Measurements from ENCODE around the gene TATDN3. TPM values are rescaled to one million over a fixed set of nuclear protein-coding genes. Genes with fewer than 3 reads are reported as not detected.

Gene TATDN3
- total RNA-seq, 1 experiment from 2014 or later, result 16.3 TPM

DNA sequence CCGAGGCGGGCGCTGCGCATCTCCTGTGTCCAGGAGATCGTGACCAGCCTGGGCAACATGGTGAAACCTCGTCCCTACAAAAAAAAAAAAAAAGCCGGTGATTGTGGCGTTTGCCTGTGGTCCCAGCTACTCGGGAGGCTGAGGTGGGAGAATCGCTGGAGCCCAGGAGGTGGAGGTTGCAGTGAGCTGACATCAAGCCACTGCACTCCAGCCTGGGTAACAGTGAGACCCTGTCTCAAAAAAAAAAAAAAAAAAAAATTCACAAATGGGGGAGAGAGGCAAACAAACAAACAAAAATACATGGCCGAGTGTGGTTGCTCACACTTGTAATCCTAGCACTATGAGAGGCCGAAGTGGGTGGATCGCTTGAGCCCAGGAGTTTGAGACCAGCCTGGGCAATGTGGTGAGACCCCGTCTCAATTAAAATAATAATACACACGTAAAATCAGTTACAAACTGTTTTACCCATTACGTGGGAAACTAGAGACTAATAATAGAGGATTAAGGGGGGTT is 758 bp downstream of the TATDN3 start:
- H3K36me3 ChIP-seq (ENCODE audit: control insufficient read depth in 1 of 2, insufficient read depth in 2 of 2, low read length in 2 of 2), result no peaks in the 10 kb centered on the region
- no peak for TF ChIP-seq SP1 (IDR thresholded peaks at IDR 0.05; ENCODE audit: low read depth)
- TF ChIP-seq, protein P1, sequence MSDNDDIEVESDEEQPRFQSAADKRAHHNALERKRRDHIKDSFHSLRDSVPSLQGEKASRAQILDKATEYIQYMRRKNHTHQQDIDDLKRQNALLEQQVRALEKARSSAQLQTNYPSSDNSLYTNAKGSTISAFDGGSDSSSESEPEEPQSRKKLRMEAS (IDR thresholded peaks at IDR 0.05), result no peak
- TF ChIP-seq JUND (IDR thresholded peaks at IDR 0.05), result no peak
- TF ChIP-seq EZH2 (IDR thresholded peaks at IDR 0.05), result no peak
- TF ChIP-seq RAD21 (IDR thresholded peaks at IDR 0.05; ENCODE audit: low read depth), result no peak
- TF ChIP-seq EGR1 (IDR thresholded peaks at IDR 0.05; ENCODE audit: low read depth), result no peak
- TF ChIP-seq EZH2phosphoT487 (IDR thresholded peaks at IDR 0.05; ENCODE audit: borderline replicate concordance), result no peak
- no peak for TF ChIP-seq SIN3A (IDR thresholded peaks at IDR 0.05; ENCODE audit: low read depth)
- TF ChIP-seq YY1 (IDR thresholded peaks at IDR 0.05; ENCODE audit: extremely low read depth, insufficient replicate concordance, low read depth, low read length), result no peak
- TF ChIP-seq, protein P2, sequence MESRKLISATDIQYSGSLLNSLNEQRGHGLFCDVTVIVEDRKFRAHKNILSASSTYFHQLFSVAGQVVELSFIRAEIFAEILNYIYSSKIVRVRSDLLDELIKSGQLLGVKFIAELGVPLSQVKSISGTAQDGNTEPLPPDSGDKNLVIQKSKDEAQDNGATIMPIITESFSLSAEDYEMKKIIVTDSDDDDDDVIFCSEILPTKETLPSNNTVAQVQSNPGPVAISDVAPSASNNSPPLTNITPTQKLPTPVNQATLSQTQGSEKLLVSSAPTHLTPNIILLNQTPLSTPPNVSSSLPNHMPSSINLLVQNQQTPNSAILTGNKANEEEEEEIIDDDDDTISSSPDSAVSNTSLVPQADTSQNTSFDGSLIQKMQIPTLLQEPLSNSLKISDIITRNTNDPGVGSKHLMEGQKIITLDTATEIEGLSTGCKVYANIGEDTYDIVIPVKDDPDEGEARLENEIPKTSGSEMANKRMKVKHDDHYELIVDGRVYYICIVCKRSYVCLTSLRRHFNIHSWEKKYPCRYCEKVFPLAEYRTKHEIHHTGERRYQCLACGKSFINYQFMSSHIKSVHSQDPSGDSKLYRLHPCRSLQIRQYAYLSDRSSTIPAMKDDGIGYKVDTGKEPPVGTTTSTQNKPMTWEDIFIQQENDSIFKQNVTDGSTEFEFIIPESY (IDR thresholded peaks at IDR 0.05; ENCODE audit: extremely low read depth, insufficient replicate concordance, low read length), result no peak
- TF ChIP-seq ZNF274 (IDR thresholded peaks at IDR 0.05; ENCODE audit: low read depth, low read length), result no peak
- TF ChIP-seq ZFX (IDR thresholded peaks at IDR 0.05), result no peak
- TF ChIP-seq CBX3 (IDR thresholded peaks at IDR 0.05; ENCODE audit: low read depth), result no peak
- TF ChIP-seq, protein P3, sequence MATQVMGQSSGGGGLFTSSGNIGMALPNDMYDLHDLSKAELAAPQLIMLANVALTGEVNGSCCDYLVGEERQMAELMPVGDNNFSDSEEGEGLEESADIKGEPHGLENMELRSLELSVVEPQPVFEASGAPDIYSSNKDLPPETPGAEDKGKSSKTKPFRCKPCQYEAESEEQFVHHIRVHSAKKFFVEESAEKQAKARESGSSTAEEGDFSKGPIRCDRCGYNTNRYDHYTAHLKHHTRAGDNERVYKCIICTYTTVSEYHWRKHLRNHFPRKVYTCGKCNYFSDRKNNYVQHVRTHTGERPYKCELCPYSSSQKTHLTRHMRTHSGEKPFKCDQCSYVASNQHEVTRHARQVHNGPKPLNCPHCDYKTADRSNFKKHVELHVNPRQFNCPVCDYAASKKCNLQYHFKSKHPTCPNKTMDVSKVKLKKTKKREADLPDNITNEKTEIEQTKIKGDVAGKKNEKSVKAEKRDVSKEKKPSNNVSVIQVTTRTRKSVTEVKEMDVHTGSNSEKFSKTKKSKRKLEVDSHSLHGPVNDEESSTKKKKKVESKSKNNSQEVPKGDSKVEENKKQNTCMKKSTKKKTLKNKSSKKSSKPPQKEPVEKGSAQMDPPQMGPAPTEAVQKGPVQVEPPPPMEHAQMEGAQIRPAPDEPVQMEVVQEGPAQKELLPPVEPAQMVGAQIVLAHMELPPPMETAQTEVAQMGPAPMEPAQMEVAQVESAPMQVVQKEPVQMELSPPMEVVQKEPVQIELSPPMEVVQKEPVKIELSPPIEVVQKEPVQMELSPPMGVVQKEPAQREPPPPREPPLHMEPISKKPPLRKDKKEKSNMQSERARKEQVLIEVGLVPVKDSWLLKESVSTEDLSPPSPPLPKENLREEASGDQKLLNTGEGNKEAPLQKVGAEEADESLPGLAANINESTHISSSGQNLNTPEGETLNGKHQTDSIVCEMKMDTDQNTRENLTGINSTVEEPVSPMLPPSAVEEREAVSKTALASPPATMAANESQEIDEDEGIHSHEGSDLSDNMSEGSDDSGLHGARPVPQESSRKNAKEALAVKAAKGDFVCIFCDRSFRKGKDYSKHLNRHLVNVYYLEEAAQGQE (IDR thresholded peaks at IDR 0.05; ENCODE audit: low read depth), result no peak
- TF ChIP-seq, protein P4, sequence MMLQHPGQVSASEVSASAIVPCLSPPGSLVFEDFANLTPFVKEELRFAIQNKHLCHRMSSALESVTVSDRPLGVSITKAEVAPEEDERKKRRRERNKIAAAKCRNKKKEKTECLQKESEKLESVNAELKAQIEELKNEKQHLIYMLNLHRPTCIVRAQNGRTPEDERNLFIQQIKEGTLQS (IDR thresholded peaks at IDR 0.05), result no peak
- no peak for TF ChIP-seq SRF (IDR thresholded peaks at IDR 0.05; ENCODE audit: low read depth)
- no peak for TF ChIP-seq TCF7L2 (IDR thresholded peaks at IDR 0.05; ENCODE audit: borderline replicate concordance, extremely low read depth, insufficient read depth, insufficient read length)
- TF ChIP-seq, protein P5, sequence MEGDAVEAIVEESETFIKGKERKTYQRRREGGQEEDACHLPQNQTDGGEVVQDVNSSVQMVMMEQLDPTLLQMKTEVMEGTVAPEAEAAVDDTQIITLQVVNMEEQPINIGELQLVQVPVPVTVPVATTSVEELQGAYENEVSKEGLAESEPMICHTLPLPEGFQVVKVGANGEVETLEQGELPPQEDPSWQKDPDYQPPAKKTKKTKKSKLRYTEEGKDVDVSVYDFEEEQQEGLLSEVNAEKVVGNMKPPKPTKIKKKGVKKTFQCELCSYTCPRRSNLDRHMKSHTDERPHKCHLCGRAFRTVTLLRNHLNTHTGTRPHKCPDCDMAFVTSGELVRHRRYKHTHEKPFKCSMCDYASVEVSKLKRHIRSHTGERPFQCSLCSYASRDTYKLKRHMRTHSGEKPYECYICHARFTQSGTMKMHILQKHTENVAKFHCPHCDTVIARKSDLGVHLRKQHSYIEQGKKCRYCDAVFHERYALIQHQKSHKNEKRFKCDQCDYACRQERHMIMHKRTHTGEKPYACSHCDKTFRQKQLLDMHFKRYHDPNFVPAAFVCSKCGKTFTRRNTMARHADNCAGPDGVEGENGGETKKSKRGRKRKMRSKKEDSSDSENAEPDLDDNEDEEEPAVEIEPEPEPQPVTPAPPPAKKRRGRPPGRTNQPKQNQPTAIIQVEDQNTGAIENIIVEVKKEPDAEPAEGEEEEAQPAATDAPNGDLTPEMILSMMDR (IDR thresholded peaks at IDR 0.05 in 2 of 3, conservative IDR thresholded peaks at IDR 0.05 in 1 of 3; ENCODE audit: borderline replicate concordance in 1 of 3, insufficient read depth in 1 of 3, low read depth in 2 of 3, low read length in 2 of 3), result no peak
- ChIA-PET POLR2A (no interaction called here), CTCF (interaction anchor here (0.6 kb wide), 1 partner anchor 194 kb away, joined by 3 read pairs; no protein-coding TSS in a partner anchor), RAD21 (ENCODE audit: low non-redundant PET in 1 of 2, low total read pairs in 2 of 2, uncharacterized antibody in 2 of 2, unreplicated experiment in 2 of 2) (no interaction called here)
- H3K4me2 ChIP-seq (ENCODE audit: low read length), result peak overlapping the region; percentile 88
- no TSS peak for BruUV-seq (replicated peaks)
- no peaks in the 10 kb centered on the region for H3K9me3 ChIP-seq (ENCODE audit: control insufficient read depth in 1 of 2, insufficient read depth in 1 of 2, low read depth in 1 of 2, low read length in 2 of 2)
- peak overlapping the region; percentile 74 for H3K27ac ChIP-seq (ENCODE audit: low read depth, low read length)
- intact Hi-C loops (cut with micrococcal nuclease), result loop anchor here (5.0 kb wide), 1 partner anchor 205 kb away; no protein-coding TSS in a partner anchor
- ATAC-seq, result no peak
- peak overlapping the region; percentile 92 for H3K4me3 ChIP-seq (replicated peaks in 1 of 2; ENCODE audit: low read depth in 1 of 2, low read length in 2 of 2)
- H3K27me3 ChIP-seq (ENCODE audit: insufficient read depth, low read length), result no peaks in the 10 kb centered on the region
- H3K79me2 ChIP-seq (ENCODE audit: insufficient read depth, low read length), result peaks cover 43% of the 10 kb centered on the region
- no peaks in the 10 kb centered on the region for H4K20me1 ChIP-seq (ENCODE audit: insufficient read depth)
- H3K4me1 ChIP-seq (ENCODE audit: control insufficient read depth in 1 of 2, insufficient read depth in 2 of 2, low read length in 2 of 2), result peaks cover 12 to 21% of the 10 kb centered on the region in 2 experiments
- peak overlapping the region; percentile 96 for H2AFZ ChIP-seq (ENCODE audit: low read depth, low read length, poor library complexity, severe bottlenecking)
- DNase-seq (ENCODE audit: low read depth, low spot score), result no peak
- peak overlapping the region; percentile 88 for H3K9ac ChIP-seq (ENCODE audit: low read length)
- no peaks in the 10 kb centered on the region for H3K9me2 ChIP-seq (ENCODE audit: insufficient read depth)
